LNCAP (cell line): ENCODE measurements around the gene NEK10.

Experiments
- CTCF ChIP-seq: fragments of 450-650 bp; IDR thresholded peaks from 2 replicates; pipeline ENCODE4 v1.5.1; 2017; ENCODE audit warnings: mild to moderate bottlenecking

Gene NEK10

DNA sequence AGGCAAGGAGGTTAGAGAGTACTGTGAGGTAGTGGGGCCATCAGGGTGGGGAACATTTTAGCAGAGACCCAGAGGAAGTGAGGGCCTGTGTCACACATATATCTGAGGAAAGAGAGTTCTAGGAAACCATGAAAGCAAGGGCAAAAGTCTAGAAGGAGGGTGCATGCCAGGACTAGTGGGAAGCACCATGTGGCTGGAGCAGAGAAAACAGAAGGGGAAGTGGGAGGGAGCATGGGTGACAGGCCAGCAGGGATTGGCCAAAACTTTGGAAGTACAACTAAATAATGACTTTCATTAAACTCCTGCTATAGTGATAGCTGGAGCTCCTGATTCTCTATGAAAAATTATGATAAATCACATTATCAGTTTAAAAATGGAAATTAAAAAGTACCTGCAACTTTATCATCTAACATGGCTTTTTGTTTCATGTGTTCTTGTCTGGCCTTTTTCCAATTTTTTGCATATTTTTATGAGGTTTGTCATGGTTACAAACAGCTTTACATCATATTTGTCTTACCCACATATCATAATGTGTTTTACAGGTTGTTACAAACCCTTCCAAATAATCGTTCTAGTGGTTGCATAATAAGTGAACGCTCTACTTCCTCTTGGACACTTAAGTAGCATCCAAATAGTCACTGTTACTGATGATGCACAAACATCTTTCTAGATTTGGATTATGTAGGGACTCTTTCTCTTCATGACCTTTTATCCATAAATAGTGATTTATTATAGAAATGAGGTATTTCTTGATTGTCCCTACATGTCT, 168.3 kb downstream of the NEK10 start:
- no peak for TF ChIP-seq CTCF

DNA sequence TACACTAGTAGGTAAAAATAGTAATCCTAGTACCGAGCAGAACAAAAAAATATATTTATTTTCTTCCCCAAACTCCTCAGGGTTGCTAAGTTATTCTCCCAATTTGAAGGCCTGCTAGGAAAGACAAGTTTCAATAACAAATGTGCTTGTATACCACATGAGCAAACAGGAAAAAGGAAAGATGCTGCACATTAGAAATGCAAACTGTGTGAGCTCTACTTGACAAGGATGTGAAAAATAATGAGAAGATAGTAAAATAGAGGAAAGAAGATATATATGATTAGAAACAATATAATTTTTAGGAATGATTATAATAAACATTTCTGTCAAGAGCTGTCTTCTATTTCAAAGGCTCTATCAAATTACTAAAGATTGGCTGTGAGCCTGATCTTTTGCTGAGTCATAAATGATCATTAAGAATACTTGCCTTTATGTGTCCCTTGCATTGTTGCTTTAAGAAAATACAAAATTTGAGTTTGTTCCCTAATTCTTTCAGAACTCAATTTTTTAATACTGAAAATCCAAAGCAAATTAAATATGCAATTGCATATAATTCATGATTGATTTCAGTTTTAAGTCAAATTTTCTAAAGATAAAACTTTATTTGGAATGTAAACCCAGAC, 174.2 kb downstream of the NEK10 start:
- TF ChIP-seq CTCF, result no peak

GRCh38 chr3:27193056-27193455, 176.1 kb downstream of the NEK10 start:
- no peak for TF ChIP-seq CTCF

GRCh38 chr3:27186013-27186412, 183.2 kb downstream of the NEK10 start:
- TF ChIP-seq CTCF, result no peak

DNA sequence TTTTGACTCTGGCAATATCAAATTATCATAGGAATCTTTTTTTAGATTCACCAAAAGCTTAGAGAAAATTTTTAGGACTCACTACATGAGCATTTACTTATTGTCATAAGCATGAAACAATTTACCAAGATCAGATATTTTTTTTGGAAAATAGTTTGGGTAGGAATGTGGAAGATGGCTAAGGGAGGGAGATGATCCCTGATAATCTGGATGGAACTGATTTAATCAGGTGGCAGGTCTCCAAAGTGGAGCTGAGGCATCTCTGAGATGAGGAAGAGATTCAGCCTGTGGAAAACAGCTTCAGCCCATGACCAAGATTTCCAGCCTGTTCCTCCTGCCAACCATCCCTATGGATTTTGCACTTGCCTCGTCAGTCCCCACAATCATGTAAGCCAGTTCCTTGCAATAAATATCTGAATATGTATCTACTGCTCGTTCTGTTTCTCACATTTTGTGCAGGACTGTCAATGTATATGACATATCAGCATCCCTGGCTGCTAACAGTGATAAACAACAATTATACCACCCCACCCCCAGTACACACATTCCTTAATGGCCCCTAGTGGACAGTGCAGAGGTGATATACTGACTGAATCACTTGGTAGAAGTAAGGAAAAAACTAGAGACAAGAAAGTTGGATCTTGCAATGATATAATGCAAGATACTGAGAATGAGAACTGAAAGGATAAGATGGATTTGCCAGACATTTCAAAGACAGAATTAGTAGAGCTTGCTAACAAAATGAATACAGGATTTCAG, 183.8 kb downstream of the NEK10 start:
- no peak for TF ChIP-seq CTCF

GRCh38 chr3:27184261-27184660, 184.9 kb downstream of the NEK10 start:
- no peak for TF ChIP-seq CTCF

DNA sequence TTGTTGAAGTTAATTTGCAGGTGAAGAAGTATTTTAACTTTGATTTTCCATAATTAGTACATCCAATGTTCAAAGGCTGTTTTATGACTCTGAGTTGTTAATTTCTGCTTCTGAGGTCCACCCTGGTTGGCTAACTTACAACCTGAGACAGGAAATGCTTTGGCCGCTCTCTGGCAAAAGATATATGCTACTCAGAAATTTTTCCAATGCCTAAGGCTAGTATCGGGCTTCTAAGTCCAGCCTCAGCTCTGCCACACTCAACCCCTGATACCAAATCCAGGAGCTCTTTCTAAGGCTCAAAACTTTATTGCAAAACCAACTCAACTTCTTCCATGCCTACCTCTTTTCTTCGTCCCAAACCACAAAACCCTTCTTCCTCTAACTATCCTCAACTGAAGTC, 192.9 kb downstream of the NEK10 start:
- no peak for TF ChIP-seq CTCF
